Breast epithelium (tissue), 3 donors: ENCODE data around the gene APOBEC3A.

ENCODE experiments used
- POLR2A ChIP-seq: fragments of 450-650 bp; IDR thresholded peaks from one replicate; pipeline ENCODE4 v1.6.1; 2016; ENCODE audit warnings: antibody characterized with exemption, mild to moderate bottlenecking, moderate library complexity
- TF ChIP-seq, protein P1 (sequence below), 3 donors: fragments of 450-650 bp; IDR thresholded peaks; one replicate each; pipeline ENCODE4 v1.5.1; 2016 to 2017; ENCODE audit warnings: antibody characterized with exemption in 3 of 3, mild to moderate bottlenecking in 3 of 3, moderate library complexity in 3 of 3

- TF ChIP-seq POLR2A: no peak
- TF ChIP-seq, protein P1, sequence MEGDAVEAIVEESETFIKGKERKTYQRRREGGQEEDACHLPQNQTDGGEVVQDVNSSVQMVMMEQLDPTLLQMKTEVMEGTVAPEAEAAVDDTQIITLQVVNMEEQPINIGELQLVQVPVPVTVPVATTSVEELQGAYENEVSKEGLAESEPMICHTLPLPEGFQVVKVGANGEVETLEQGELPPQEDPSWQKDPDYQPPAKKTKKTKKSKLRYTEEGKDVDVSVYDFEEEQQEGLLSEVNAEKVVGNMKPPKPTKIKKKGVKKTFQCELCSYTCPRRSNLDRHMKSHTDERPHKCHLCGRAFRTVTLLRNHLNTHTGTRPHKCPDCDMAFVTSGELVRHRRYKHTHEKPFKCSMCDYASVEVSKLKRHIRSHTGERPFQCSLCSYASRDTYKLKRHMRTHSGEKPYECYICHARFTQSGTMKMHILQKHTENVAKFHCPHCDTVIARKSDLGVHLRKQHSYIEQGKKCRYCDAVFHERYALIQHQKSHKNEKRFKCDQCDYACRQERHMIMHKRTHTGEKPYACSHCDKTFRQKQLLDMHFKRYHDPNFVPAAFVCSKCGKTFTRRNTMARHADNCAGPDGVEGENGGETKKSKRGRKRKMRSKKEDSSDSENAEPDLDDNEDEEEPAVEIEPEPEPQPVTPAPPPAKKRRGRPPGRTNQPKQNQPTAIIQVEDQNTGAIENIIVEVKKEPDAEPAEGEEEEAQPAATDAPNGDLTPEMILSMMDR (IDR thresholded peaks at IDR 0.05): no peak
These were observed 15.1 kb downstream of the APOBEC3A start for GRCh38 chr22:38972558-38972957.
